H54 (cell line): ENCODE measurements around the gene PEX12.
A peak's percentile ranks its signal among the peaks of the same experiment; 100 is the strongest.
"Not testable (repeated sequence)": the region's sequence is repeated elsewhere in the genome, so short reads cannot be mapped to it uniquely, and the experiment has no call there.

Experiments
- DNase-seq: peaks from one replicate; pipeline ENCODE4 v3.0.0; 2011; ENCODE audit warnings: low spot score, mixed read lengths; ENCODE audit not compliant: insufficient read length
- FAIRE-seq: peaks from 3 replicates; lab custom pipeline; 2011; peaks lifted over from hg19 to GRCh38; lab: Jason Lieb, UNC
- POLR2A ChIP-seq: IDR thresholded peaks from 2 replicates; pipeline ENCODE4 v1.6.1; 2011; ENCODE audit warnings: low read depth, mild to moderate bottlenecking, low read length

The PEX12 gene

DNA sequence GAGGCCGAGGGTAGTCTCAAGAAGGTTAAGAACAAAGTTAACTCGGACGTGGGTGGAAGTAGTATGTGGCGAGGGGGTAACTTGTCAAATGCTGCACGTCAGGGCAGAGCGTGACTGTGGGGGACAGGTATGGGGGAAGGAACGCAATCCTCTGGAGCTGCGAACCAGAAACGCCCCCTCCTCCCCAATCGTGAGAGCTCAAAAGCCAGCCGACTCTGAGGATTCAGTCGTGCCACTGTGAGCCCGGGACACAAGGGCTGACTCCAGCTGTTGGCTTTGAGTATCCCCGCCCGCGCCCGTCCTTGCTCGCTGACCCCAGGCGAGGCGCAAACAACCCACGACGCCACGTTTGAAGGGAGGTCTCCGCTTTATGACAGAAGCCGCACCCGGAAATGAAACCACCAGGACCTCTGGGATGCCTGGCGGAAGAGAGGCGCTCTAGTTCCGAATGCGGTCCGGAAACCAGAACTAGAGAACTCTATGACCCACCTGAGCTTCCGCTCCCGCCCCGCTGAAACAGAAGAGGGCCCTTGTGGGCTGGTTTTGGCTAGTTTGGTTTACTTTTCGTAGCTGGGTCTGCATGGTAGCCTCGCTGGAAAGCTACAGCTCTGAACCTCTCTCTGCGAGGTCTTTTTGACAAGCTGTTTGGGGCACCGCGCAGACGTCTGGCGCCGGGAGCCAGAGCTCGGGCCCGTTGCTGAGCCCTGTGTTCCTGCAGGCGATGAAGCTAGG lies at the start of gene PEX12:
PEX12 (minus strand) TSS at position 375 of the 732 bp plus-strand sequence. CDS start 550 bp downstream, outside the sequence.
- no peak for FAIRE-seq
- DNase-seq = peak; percentile 65

DNA sequence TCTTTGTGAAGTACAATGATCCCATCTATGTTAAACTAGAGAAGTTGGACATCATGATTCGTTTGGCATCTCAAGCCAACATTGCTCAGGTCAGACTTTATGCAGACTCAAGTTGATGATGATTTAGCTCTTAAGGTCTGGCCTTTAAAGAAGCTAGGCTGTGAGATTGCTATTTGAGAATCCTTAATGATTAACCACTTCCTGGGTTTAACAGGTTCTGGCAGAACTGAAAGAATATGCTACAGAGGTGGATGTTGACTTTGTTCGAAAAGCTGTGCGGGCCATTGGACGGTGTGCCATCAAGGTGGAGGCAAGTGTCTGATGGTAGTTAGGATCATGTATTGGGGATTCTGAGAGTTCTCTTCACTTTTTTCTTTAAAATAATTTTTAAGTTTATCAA lies 49.0 kb upstream of the PEX12 start:
- FAIRE-seq (no peak), DNase-seq (no peak)
- no peak for TF ChIP-seq POLR2A

More for the DNA sequence above, at the start of gene PEX12:
- peak; percentile 88 for TF ChIP-seq POLR2A

DNA sequence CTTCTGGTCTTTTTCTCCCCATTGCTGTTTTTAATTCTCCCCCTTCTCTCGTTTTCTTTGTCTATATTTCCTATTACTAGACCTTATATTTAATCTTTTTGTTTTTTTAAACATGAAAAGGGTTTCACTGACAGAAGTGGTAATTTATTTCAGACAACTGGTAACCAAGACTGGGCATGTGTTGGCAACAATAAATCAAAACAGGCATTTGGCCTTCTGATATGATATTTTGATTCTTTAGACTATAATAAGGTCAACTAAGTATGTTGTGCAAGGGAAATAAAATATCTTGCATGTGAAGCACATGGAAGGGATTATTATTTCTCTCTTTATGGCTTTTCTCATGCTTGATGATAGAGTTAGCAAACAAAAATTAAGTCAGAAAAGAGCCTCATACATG lies 43.4 kb upstream of the PEX12 start:
- no peak for TF ChIP-seq POLR2A
- no peak for DNase-seq
- no peak for FAIRE-seq

DNA sequence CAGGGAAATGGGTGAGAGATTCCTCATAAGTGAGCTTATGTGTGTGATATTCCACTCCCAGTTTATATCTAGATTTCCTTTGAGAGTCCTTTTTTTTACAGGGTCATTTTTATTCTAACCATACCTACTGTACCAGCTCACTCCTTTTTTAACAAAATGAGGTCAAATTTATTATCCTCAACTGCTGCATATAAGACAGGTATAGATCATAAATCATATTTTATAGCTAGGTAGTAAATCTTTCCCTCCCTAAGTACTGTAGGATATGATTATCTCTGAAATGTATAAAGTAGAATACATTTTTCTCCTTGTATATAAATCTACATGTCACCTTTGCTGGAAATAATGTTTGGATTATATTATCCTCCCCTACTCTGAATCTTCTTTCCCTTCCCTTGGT lies 40.3 kb upstream of the PEX12 start:
- FAIRE-seq = no peak
- TF ChIP-seq POLR2A = no peak
- DNase-seq = no peak

DNA sequence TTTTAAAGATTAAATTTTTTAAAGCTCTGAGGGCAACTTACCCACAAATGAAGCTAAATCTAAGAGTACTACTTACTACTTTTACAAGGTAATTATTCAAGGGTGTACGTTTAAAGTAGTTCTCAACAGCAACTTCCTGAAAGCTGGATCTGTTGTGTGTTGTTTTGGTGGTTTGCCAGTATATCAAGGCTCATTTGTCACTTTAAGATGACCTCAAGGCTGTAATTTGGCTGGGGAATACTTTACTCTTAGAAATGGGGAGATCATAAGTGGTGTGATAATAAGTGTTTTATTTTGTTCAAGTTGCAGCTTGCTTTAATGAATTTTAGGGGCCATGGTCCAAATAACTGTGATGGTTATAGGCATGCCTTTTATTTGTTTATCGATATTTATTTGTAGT lies 39.1 kb upstream of the PEX12 start:
- FAIRE-seq = peak; percentile 15
- no peak for DNase-seq

DNA sequence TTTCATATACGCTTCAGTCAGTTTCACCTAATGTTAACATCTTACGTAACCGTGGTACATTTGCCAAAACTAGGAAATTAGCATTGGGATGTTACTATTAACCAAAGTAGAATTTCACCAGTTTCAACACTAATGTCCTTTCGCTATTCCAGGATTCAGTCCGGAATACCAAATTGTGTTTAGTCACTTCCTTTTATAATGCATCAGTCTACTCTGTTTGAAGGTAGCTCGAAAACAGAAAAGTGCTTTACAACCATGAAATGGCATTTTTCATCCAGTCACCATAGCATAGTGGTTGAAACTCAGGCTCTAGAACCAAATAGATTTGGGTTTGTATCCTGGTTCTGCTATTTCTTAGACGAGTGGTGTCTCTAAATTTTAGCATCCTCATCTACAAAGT lies 38.2 kb upstream of the PEX12 start:
- TF ChIP-seq POLR2A = no peak
- peak; percentile 69 for FAIRE-seq
- DNase-seq = no peak

More for the DNA sequence above, 39.1 kb upstream of the PEX12 start:
- no peak for TF ChIP-seq POLR2A

DNA sequence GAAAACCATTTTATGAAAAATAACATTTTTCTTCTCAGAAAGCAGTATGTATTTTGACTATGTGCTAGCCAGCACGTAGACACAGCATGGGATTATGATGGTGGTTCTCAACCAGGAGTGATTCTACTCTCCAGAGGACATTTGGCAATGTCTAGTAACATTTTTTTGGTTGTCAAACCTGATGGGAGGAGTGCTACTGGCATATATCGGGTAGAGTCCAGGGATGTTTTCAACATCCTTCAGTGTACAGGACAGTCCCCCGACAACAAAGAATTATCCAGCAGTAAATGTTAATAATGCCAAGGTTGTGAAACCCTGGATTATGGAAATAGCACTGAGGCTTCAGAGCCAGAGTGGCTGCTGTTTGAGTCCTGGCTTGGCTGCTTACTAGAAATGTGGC lies 36.4 kb upstream of the PEX12 start:
- no peak for TF ChIP-seq POLR2A
- no peak for DNase-seq
- no peak for FAIRE-seq

DNA sequence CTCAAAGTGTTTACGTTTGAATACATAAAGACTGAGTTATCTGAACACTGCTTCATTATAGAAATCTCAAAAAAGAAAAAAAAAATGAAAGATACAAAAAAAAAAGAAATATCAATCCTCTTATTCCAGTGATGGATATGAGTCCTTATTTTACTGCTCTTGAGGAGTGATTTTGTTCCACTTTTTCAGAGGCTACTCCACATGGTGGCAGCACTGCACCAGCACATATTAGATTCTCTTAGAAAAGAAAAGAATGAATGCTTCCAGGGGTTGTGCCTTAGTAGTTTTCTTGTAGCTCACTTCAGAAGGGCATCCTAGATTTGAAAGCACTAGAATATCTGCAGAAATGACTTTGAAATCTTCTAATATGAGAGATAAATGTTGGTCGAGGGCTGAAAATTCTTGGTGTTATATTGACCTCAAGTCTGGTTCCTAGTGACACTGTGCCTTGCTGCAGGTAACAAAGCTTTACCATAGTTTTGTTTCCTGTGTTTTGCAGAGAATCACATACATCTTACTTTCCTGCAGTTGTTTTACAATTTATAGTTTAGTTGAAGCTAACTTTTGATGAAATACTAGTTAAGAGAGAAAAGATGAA lies 34.7 kb upstream of the PEX12 start:
- TF ChIP-seq POLR2A = no peak
- DNase-seq (peak; percentile 6), FAIRE-seq (no peak)

DNA sequence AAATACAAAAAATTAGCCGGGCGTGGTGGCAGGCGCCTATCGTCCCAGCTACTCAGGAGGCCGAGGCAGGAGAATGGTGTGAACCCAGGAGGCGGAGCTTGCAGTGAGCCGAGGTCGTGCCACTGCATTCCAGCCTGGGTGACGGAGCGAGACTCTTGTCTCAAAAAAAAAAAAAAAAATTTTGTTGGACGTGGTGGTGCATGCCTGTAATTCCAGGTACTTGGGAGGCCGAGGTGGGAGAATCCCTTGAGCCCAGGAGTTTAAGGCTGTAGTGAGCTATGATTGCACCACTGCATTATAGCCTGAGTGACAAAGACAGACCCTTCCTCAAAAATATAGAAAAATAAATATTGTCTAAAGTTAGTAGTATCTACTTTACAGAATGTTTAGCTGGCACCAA lies 32.4 kb upstream of the PEX12 start:
- not testable (repeated sequence) for DNase-seq, FAIRE-seq

DNA sequence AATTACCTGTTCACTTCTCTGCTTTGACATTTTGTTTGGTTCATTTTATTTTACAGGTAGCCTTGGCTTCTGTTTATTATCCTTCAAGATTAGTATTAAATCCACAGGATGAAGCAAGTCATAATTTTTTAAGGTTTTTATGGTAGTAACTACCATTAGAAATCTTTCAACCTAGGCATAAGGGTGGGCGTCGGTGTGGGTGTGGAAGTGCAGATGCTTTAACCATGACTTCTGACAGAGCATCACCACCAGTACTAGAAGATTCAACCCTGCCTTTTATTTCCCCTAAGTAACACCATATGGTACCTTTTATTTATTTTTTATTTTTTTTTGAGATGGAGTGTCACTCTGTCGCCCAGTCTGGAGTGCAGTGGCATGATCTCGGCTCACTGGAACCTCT lies 31.5 kb upstream of the PEX12 start:
- FAIRE-seq (no peak), DNase-seq (no peak)
- no peak for TF ChIP-seq POLR2A

DNA sequence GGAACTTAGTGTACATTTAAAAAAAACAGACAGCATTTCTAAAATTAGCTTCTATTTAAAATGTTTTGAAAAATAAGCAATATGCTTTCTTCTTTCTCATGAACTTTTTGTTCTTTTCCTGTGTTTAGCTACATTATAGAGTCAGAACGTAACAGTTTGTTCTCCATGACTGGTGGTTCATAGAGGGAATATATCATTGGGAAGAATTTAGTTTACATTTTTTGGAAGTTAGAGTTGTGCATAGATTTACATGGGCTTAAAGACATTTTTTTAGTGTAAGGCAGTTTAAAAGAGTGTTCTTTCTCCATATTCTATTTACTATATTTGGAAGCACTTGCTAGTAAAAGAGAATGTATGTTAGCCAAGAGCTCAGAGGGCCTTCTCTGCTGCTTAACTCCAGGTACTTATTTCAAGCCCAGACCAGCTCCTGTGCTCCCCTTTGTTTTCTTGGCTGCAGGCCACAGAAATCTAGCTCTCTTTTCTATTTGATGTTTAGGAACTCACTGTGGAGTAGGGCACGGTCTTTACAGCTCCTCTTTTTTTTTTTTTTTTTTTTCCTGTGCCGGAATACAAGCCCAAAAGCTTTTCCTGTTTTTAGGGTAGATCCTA lies 29.0 kb upstream of the PEX12 start:
- FAIRE-seq = no peak
- TF ChIP-seq POLR2A = no peak
- no peak for DNase-seq

DNA sequence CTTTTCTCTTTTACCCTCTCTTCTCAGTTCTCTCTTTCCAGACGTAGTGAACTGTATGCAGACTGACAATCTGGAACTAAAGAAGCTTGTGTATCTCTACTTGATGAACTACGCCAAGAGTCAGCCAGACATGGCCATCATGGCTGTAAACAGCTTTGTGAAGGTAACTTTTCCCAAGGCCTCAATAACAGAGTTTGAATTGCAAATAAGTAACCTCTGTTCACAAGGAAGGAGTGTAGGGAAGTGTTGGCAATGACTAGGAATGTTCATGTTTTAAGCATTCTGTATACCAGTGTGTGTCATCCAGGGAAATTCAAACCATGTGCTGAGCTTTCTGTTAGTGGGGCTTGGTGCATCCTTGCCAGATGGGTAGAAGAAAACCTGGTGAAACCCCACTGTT lies 27.3 kb upstream of the PEX12 start:
- no peak for TF ChIP-seq POLR2A
- DNase-seq (no peak), FAIRE-seq (no peak)

DNA sequence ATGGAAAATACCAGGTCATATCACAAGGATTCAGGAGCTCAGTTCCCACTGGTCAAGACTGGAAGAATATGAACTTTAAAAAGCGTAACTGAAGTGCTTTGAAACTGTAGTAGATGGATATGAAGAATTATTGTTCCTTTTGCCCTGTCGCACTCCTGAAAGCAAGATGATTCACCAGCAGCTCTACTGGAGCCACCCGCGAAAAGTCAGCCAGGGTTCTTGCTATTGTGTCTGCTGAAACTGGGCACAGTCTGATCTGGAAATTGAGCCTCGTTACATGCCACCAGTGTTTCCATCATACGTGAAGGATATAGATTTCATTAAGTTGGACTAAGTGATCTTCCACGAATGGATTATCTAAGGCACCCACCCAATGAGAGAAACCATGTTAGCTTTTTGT lies 25.3 kb upstream of the PEX12 start:
- DNase-seq (no peak), FAIRE-seq (no peak)
- no peak for TF ChIP-seq POLR2A

DNA sequence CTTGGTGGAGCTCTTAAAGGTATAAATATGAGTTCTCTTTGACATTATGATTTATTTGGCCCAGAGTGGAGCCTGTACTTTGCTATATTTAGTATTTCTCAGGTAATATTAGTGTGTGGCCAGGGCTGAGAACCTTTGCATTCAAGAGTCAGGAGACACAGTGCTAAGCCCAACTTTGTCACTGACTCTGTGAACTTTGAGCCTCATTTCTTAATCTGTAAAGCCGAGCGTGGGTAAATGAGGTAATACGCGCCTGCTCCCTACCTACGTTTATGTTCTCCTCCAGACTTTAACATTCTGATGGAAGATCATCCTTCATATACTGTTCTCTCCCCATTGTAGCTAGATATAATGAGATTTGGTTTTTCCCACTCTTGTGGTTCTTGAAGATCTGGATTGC lies 19.2 kb upstream of the PEX12 start:
- FAIRE-seq = no peak
- no peak for TF ChIP-seq POLR2A
- DNase-seq = no peak
